GM18858 (cell line): Measurements from ENCODE around the gene WDR72.

Experiments used
- ATAC-seq: cut with Tn5 transposase; IDR thresholded peaks from one replicate; pipeline ENCODE4 v1.9.1; 2021; ENCODE audit not compliant: unreplicated experiment

Gene WDR72

GRCh38 chr15:53611145-53611920, 148.1 kb downstream of the WDR72 start:
- no peak for ATAC-seq

DNA sequence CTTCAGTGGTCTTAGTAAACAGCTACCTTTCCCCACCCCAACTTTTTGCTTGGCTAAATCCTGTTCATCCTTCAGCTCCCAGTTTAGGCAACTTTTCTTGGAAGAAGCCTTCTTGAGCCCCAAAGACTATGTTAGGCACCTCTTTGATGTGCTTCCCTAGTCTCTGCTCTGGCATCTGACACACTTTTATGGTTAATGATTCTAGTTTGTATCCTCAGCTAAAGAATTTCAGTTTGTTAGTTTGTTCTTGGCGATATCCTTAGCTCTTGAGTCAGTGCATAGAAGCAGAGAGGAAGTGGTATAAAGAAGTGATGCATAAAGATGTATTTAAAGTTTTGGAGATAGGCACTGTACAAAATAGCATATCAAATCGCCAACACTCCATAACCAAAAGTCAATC, 168.4 kb downstream of the WDR72 start:
- ATAC-seq: no peak

DNA sequence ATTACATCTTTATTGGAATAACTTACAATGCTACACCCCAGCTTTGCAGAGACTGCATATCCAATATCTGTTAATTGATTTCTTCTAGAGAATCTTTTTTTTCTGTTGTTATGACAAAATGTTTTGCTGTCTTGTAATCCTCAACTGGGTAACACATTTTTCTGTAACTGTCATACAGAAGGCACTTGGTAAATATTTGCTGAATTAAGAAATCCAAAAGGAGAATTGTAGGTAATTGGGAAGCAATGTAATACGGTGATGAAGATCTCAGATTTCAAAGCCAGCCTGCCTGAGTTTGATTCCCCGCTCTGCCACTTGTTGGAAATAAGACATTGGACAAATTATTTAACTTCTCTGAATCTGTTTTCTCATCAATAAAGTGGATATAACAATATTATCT, 169.1 kb downstream of the WDR72 start:
- no peak for ATAC-seq

DNA sequence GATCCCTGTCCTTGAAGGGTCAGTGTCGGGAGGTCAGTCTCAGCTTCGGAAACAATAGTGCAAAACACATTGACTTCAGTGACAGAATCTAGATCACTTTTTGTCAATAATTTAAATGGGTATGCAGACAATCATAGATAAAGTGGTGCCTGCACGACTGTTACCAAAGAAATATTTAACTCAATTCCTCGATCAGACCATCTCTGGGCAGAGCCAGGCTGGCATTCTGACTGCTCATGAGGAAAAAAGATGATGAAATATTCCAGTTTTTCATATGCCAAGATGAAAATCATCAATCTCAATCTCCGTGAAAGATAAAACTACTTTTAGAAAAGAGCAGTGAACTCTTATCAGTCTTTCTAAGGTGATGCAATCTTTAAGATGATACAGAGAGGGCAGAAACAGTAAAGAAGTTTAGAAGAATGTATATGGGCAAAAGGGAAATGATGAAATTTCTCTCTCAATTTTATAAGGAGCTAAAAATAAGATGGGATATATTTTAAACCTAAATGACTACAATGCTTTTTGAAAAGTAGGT, 169.9 kb downstream of the WDR72 start:
- no peak for ATAC-seq

DNA sequence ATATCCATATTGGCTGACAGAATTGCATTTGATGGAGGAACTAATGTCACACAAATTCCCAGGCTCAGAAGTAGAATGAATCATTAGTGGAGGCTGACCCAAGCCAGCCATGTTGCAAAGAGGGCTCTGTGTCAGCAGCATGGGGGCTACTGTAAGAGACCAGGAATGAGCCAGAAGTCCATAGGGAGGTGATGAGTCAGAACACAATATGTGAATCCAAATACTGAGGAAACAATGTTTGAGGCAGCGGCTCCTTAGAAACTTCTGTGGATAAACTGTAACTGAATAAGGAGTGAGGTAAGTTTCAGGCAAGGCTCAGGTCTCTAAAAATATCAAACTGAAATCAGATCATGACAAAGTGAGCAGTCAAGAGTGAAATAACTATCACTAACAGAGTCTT, 170.7 kb downstream of the WDR72 start:
- ATAC-seq: no peak

GRCh38 chr15:53586799-53587198, 172.7 kb downstream of the WDR72 start:
- ATAC-seq: peak; percentile 50

DNA sequence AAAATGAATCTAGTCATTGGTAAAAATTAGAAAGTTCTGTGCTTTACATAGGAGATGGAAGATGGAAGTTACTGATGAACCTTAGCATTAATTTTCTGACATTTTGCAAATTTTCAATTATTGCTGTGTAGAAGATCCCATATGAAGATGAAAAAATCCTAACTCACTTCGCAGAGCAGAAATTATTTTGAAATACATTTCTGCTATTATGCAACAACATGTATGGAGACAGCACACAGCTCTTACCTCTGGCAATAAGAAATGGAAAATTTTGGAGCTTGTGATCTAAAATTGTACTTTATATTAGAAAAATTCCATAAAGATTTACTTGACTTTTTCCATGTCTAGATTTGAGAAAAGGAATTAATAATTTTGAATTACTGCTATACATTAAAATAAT, 177.9 kb downstream of the WDR72 start:
- ATAC-seq: no peak

DNA sequence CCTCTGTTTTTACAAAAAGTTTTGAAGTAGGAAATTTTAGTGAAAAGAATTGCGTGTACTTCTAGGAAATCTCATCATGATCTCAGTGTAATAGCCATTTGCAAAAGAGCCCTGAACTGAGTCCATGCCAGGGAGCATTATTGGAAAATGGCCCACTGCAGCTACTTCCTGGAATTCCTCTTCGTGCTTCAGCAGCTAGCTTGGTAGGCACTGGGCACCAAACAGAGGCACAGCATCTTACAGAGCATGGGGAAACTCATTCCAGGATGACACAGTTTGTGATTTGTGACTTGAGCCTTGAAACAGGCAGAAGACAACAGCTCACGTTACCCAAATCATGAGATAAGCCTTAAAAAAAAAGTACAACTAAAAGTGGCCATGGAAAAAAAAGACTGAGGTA, 179.1 kb downstream of the WDR72 start:
- no peak for ATAC-seq

DNA sequence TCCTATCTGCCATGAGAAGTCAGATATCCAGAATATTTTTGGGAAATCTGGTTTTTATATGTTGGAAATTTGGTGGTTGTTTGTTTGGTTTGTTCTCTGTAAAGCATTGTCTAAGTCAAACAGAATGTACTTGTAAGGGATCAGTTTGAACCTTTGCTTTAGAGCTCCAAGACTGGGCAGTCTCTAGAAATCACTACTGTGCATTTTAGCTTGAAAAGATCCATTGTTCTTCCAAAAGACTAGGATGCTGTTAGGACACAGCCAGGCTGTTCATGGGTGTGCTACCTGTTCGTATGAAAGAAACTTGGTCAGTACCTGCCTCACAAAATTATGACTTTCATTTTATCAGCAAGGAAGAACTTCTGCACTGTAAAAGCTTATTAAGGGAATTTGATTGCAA, 182.6 kb downstream of the WDR72 start:
- ATAC-seq: no peak

DNA sequence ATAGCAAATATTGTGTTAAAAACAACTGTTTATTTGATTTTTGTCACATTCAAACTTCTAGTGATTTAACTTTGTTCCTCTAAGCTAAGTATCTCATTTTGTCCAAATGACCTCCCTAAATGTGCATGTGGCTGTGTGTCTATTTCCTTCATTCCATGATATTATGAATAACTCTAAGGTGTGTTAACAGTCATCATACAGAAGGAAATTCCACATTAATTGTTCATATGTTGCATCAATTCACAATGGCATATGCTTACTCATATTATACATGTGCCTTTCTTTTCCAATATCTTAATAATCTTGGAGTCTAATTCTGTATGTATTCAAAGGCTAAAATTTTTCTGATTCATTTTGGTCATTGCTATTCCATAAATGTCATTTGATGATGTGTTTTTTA, 186.4 kb downstream of the WDR72 start:
- no peak for ATAC-seq

GRCh38 chr15:53569751-53570480, 189.5 kb downstream of the WDR72 start:
- no peak for ATAC-seq

GRCh38 chr15:53566912-53567311, 192.6 kb downstream of the WDR72 start:
- no peak for ATAC-seq

- ATAC-seq: no peak
Observed at GRCh38 chr15:53565721-53566120, 193.7 kb downstream of the WDR72 start.

GRCh38 chr15:53564647-53565046, 194.8 kb downstream of the WDR72 start:
- no peak for ATAC-seq

GRCh38 chr15:53563627-53564026, 195.8 kb downstream of the WDR72 start:
- ATAC-seq: no peak

DNA sequence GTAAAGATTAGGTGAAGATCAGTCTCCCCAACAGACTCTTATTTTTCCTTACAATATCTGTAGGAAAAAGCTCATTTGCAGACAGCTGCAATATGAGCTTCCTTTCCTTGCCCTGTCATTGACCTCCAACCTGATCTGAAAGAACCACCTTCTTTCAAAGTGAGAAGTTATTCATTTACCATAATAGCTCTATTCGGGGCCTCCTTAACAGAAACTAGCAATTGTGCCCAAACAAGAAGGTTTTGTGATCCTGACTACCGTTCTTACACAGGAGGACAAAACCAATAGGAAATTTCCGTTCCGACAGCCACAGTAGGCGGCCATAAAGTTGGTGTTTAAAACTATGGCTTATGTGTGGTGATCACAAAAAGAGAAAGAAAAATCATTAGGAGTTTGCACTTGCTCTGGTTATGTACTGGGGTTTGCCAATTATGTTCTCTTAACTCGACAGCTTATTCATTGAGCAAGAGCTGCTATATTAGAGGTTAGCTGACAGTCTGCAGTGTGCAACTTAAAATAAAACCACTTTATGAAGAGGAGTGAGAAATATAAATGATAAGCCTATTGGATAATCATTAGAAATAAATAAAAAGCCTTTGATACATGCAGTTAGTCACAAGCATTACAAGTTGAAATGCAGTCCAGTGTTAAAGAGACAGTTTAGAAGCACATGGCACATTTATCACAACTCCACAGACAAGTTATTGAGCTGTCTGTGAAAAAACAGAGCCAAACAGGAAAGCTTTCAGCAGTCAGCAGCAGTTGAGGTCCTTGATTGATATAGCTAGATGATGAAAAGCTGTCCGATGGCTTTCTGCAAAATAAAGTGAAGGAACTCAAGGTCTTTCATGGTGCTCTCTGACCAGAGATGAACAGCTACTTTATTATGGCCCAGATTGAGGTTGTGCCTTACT, 199.8 kb downstream of the WDR72 start:
- no peak for ATAC-seq

DNA sequence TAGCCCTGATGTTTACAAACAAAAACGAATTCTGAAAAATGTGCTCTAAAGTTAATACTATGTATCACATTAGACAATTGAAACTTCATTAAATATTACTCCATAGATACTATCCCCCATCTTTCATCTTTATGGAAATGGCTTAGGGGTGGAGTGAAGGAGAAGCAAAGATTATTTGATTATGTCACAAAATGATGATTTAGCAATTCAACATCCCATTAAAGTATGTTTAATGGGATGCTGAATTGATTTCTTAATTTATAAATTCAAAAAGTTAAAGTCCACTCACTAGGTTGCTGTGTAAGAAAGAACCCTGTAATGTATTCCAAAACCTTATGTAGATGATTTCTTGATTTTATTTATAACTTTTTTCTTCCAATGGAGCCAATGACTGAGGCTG, 201.1 kb downstream of the WDR72 start:
- no peak for ATAC-seq

- ATAC-seq: no peak
Observed at GRCh38 chr15:53555226-53555625, 204.2 kb downstream of the WDR72 start.

GRCh38 chr15:53549697-53550305, 209.7 kb downstream of the WDR72 start:
- no peak for ATAC-seq

GRCh38 chr15:53548236-53548635, 211.2 kb downstream of the WDR72 start:
- no peak for ATAC-seq
